Measurements from ENCODE around the gene JAK3. TPM values are rescaled to one million over a fixed set of nuclear protein-coding genes. Genes with fewer than 3 reads are reported as not detected.

The JAK3 gene
- 3.5 TPM for polyA plus RNA-seq (2013, experiment 1 of 2)
- polyA plus RNA-seq (2013, experiment 2 of 2): 3.3 TPM

- H3K79me1 ChIP-seq (replicated peaks; ENCODE audit: low read length, poor library complexity, severe bottlenecking): no peaks in the 10 kb centered on the region
- H3K4me3 ChIP-seq (ENCODE audit: insufficient read depth in 1 of 2, low read depth in 1 of 2, low read length in 2 of 2): peak within 1 kb of the TSS in 1 of 2 experiments; percentile 56
- no peak within 1 kb of the TSS for H2BK5ac ChIP-seq (ENCODE audit: low read depth, low read length, poor library complexity, severe bottlenecking)
- H3K27ac ChIP-seq (ENCODE audit: low read length, poor library complexity, severe bottlenecking): no peak within 1 kb of the TSS
- peak within 1 kb of the TSS; percentile 48 to 71 for H3K18ac ChIP-seq (ENCODE audit: low read depth in 1 of 2, low read length in 2 of 2)
- no peak within 1 kb of the TSS for H3K14ac ChIP-seq (ENCODE audit: low read length in 2 of 2)
- peaks cover 5% of the 10 kb centered on the region for H3K4me1 ChIP-seq (ENCODE audit: control insufficient read depth, insufficient read depth, low read depth, low read length)
- peak within 1 kb of the TSS; percentile 64 for H4K91ac ChIP-seq (ENCODE audit: low read length)
- no peak within 1 kb of the TSS for H3K23ac ChIP-seq (ENCODE audit: low read length in 2 of 2)
- peak within 1 kb of the TSS; percentile 78 for H3K9ac ChIP-seq (ENCODE audit: low read length)
- H3K9me3 ChIP-seq (ENCODE audit: control insufficient read depth, low read length): no peaks in the 10 kb centered on the region
- no peak within 1 kb of the TSS for H2BK120ac ChIP-seq (ENCODE audit: low read depth, low read length)
- peak within 1 kb of the TSS; percentile 41 for H4K8ac ChIP-seq (ENCODE audit: low read length)
- peak within 1 kb of the TSS; percentile 51 for H3K4me2 ChIP-seq (ENCODE audit: low read length, poor library complexity, severe bottlenecking)
- no peak within 1 kb of the TSS for H2AK5ac ChIP-seq (ENCODE audit: low read length, severe bottlenecking)
- H2AFZ ChIP-seq (ENCODE audit: low read depth, low read length): no peak within 1 kb of the TSS
- H3K36me3 ChIP-seq (ENCODE audit: control insufficient read depth in 1 of 2, insufficient read depth in 2 of 2, low read depth in 1 of 2, low read length in 2 of 2): no peaks in the 10 kb centered on the region
- peak within 1 kb of the TSS in 1 of 2 experiments; percentile 6 for H2BK12ac ChIP-seq (ENCODE audit: low read length in 2 of 2)
- H2BK15ac ChIP-seq (ENCODE audit: low read depth, poor library complexity, severe bottlenecking): peak within 1 kb of the TSS; percentile 84
- 20% methylated on average over 40 of the region's 40 CpGs for WGBS
- peak; percentile 69 for DNase-seq
- peak within 1 kb of the TSS; percentile 15 to 54 for H3K4ac ChIP-seq (ENCODE audit: low read depth in 1 of 2, low read length in 2 of 2)
- H3K27me3 ChIP-seq (ENCODE audit: control insufficient read depth in 1 of 2, insufficient read depth in 1 of 2, low read length in 2 of 2): peaks cover 14 to 17% of the 10 kb centered on the region in 2 experiments
These were observed at the start of gene JAK3 for GRCh38 chr19:17847538-17848366. TSS of gene JAK3 (minus strand) at chr19:17847982. CDS start at chr19:17844417, 3,565 bp downstream.

GRCh38 chr19:17893766-17894165 is 46.0 kb upstream of the JAK3 start:
- no peak for DNase-seq
- H2AK5ac ChIP-seq (ENCODE audit: low read length, severe bottlenecking): no peak overlapping the region
- peaks cover 12 to 48% of the 10 kb centered on the region in 2 experiments for H3K27me3 ChIP-seq (ENCODE audit: control insufficient read depth in 1 of 2, insufficient read depth in 1 of 2, low read length in 2 of 2)
- no peak overlapping the region for H2AFZ ChIP-seq (ENCODE audit: low read depth, low read length)
- H3K18ac ChIP-seq (ENCODE audit: low read depth in 1 of 2, low read length in 2 of 2): no peak overlapping the region
- H3K4me3 ChIP-seq (ENCODE audit: insufficient read depth in 1 of 2, low read depth in 1 of 2, low read length in 2 of 2): no peak overlapping the region
- H3K4me2 ChIP-seq (ENCODE audit: low read length, poor library complexity, severe bottlenecking): no peak overlapping the region
- no peak overlapping the region for H2BK12ac ChIP-seq (ENCODE audit: low read length in 2 of 2)
- no peaks in the 10 kb centered on the region for H3K4me1 ChIP-seq (ENCODE audit: control insufficient read depth, insufficient read depth, low read depth, low read length)
- H3K4ac ChIP-seq (ENCODE audit: low read depth in 1 of 2, low read length in 2 of 2): no peak overlapping the region
- H2BK15ac ChIP-seq (ENCODE audit: low read depth, poor library complexity, severe bottlenecking): no peak overlapping the region
- H3K79me1 ChIP-seq (replicated peaks; ENCODE audit: low read length, poor library complexity, severe bottlenecking): no peaks in the 10 kb centered on the region
- H2BK5ac ChIP-seq (ENCODE audit: low read depth, low read length, poor library complexity, severe bottlenecking): no peak overlapping the region
- no peak overlapping the region for H4K91ac ChIP-seq (ENCODE audit: low read length)
- WGBS: 83% methylated on average over 9 of the region's 9 CpGs
- H2BK120ac ChIP-seq (ENCODE audit: low read depth, low read length): no peak overlapping the region
- H3K9me3 ChIP-seq (ENCODE audit: control insufficient read depth, low read length): no peaks in the 10 kb centered on the region
- H3K9ac ChIP-seq (ENCODE audit: low read length): no peak overlapping the region
- H3K14ac ChIP-seq (ENCODE audit: low read length in 2 of 2): no peak overlapping the region
- no peak overlapping the region for H4K8ac ChIP-seq (ENCODE audit: low read length)
- no peak overlapping the region for H3K23ac ChIP-seq (ENCODE audit: low read length in 2 of 2)
- H3K36me3 ChIP-seq (ENCODE audit: control insufficient read depth in 1 of 2, insufficient read depth in 2 of 2, low read depth in 1 of 2, low read length in 2 of 2): no peaks in the 10 kb centered on the region
- H3K27ac ChIP-seq (ENCODE audit: low read length, poor library complexity, severe bottlenecking): no peak overlapping the region

- Histone ChIP-seq H3K79me1 (replicated peaks; ENCODE audit: low read length, poor library complexity, severe bottlenecking) (no peaks in the 10 kb centered on the region), H3K27me3 (ENCODE audit: control insufficient read depth in 1 of 2, insufficient read depth in 1 of 2, low read length in 2 of 2) (peaks cover 11 to 39% of the 10 kb centered on the region in 2 experiments), H2AK5ac (ENCODE audit: low read length, severe bottlenecking) (no peak overlapping the region), H3K4me3 (ENCODE audit: insufficient read depth in 1 of 2, low read depth in 1 of 2, low read length in 2 of 2) (no peak overlapping the region), H3K4me1 (ENCODE audit: control insufficient read depth, insufficient read depth, low read depth, low read length) (no peaks in the 10 kb centered on the region), H3K18ac (ENCODE audit: low read depth in 1 of 2, low read length in 2 of 2) (no peak overlapping the region), H3K36me3 (ENCODE audit: control insufficient read depth in 1 of 2, insufficient read depth in 2 of 2, low read depth in 1 of 2, low read length in 2 of 2) (no peaks in the 10 kb centered on the region), H3K4me2 (ENCODE audit: low read length, poor library complexity, severe bottlenecking) (no peak overlapping the region), H2BK120ac (ENCODE audit: low read depth, low read length) (no peak overlapping the region), H3K9me3 (ENCODE audit: control insufficient read depth, low read length) (no peaks in the 10 kb centered on the region), H4K91ac (ENCODE audit: low read length) (no peak overlapping the region), H4K8ac (ENCODE audit: low read length) (no peak overlapping the region), H2BK12ac (ENCODE audit: low read length in 2 of 2) (no peak overlapping the region), H2BK5ac (ENCODE audit: low read depth, low read length, poor library complexity, severe bottlenecking) (no peak overlapping the region), H3K4ac (ENCODE audit: low read depth in 1 of 2, low read length in 2 of 2) (no peak overlapping the region), H2AFZ (ENCODE audit: low read depth, low read length) (peak overlapping the region; percentile 0), H3K14ac (ENCODE audit: low read length in 2 of 2) (no peak overlapping the region), H3K23ac (ENCODE audit: low read length in 2 of 2) (no peak overlapping the region), H2BK15ac (ENCODE audit: low read depth, poor library complexity, severe bottlenecking) (no peak overlapping the region), H3K27ac (ENCODE audit: low read length, poor library complexity, severe bottlenecking) (no peak overlapping the region), H3K9ac (ENCODE audit: low read length) (no peak overlapping the region)
- WGBS: 32% methylated on average over 14 of the region's 18 CpGs
- peak; percentile 59 for DNase-seq
These were observed 41.9 kb upstream of the JAK3 start for GRCh38 chr19:17889609-17890214.

- Histone ChIP-seq H4K91ac (ENCODE audit: low read length) (no peak overlapping the region), H3K23ac (ENCODE audit: low read length in 2 of 2) (no peak overlapping the region), H3K4me3 (ENCODE audit: insufficient read depth in 1 of 2, low read depth in 1 of 2, low read length in 2 of 2) (no peak overlapping the region), H2AK5ac (ENCODE audit: low read length, severe bottlenecking) (no peak overlapping the region), H2BK12ac (ENCODE audit: low read length in 2 of 2) (no peak overlapping the region), H2BK5ac (ENCODE audit: low read depth, low read length, poor library complexity, severe bottlenecking) (no peak overlapping the region), H2BK120ac (ENCODE audit: low read depth, low read length) (no peak overlapping the region), H2AFZ (ENCODE audit: low read depth, low read length) (no peak overlapping the region), H3K4me1 (ENCODE audit: control insufficient read depth, insufficient read depth, low read depth, low read length) (no peaks in the 10 kb centered on the region), H3K9ac (ENCODE audit: low read length) (no peak overlapping the region), H2BK15ac (ENCODE audit: low read depth, poor library complexity, severe bottlenecking) (no peak overlapping the region), H3K27ac (ENCODE audit: low read length, poor library complexity, severe bottlenecking) (no peak overlapping the region), H3K4ac (ENCODE audit: low read depth in 1 of 2, low read length in 2 of 2) (no peak overlapping the region), H3K9me3 (ENCODE audit: control insufficient read depth, low read length) (no peaks in the 10 kb centered on the region), H3K14ac (ENCODE audit: low read length in 2 of 2) (no peak overlapping the region), H3K27me3 (ENCODE audit: control insufficient read depth in 1 of 2, insufficient read depth in 1 of 2, low read length in 2 of 2) (peaks cover 8 to 35% of the 10 kb centered on the region in 2 experiments), H4K8ac (ENCODE audit: low read length) (no peak overlapping the region), H3K4me2 (ENCODE audit: low read length, poor library complexity, severe bottlenecking) (no peak overlapping the region), H3K18ac (ENCODE audit: low read depth in 1 of 2, low read length in 2 of 2) (no peak overlapping the region), H3K79me1 (replicated peaks; ENCODE audit: low read length, poor library complexity, severe bottlenecking) (no peaks in the 10 kb centered on the region), H3K36me3 (ENCODE audit: control insufficient read depth in 1 of 2, insufficient read depth in 2 of 2, low read depth in 1 of 2, low read length in 2 of 2) (no peaks in the 10 kb centered on the region)
- WGBS: 83% methylated on average over 6 of the region's 7 CpGs
- DNase-seq: no peak
These were observed 40.5 kb upstream of the JAK3 start for GRCh38 chr19:17888260-17888659.
